ENCODE results near the gene NOS1AP.
"Not testable (repeated sequence)": the region's sequence is repeated elsewhere in the genome, so short reads cannot be mapped to it uniquely, and the experiment has no call there.

The NOS1AP gene

GRCh38 chr1:162056579-162056978 is 12.9 kb upstream of the NOS1AP start:
- no peak for DNase-seq (ENCODE audit: low read depth, low spot score)

GRCh38 chr1:162059721-162060120 is 9.8 kb upstream of the NOS1AP start:
- DNase-seq (ENCODE audit: low read depth, low spot score): no peak

- no peak for DNase-seq (ENCODE audit: low read depth, low spot score)
These were observed 9.2 kb upstream of the NOS1AP start for GRCh38 chr1:162060314-162060713.

GRCh38 chr1:162062542-162063015 is 6.9 kb upstream of the NOS1AP start:
- DNase-seq (ENCODE audit: low read depth, low spot score): peak; percentile 21

- DNase-seq (ENCODE audit: low read depth, low spot score): no peak
These were observed 4.5 kb upstream of the NOS1AP start for GRCh38 chr1:162065016-162065415.

GRCh38 chr1:162066836-162067235 is 2.7 kb upstream of the NOS1AP start:
- DNase-seq (ENCODE audit: low read depth, low spot score): not testable (repeated sequence)

- no peak for DNase-seq (ENCODE audit: low read depth, low spot score)
These were observed 2.0 kb upstream of the NOS1AP start for GRCh38 chr1:162067466-162067865.

GRCh38 chr1:162068301-162068700 is 1.2 kb upstream of the NOS1AP start:
- DNase-seq (ENCODE audit: low read depth, low spot score): no peak

GRCh38 chr1:162070094-162070748 is 730 bp downstream of the NOS1AP start:
- DNase-seq (ENCODE audit: low read depth, low spot score): peak; percentile 40

GRCh38 chr1:162070825-162071224 is 1.3 kb downstream of the NOS1AP start:
- peak; percentile 52 for DNase-seq (ENCODE audit: low read depth, low spot score)

- DNase-seq (ENCODE audit: low read depth, low spot score): no peak
These were observed 3.2 kb downstream of the NOS1AP start for GRCh38 chr1:162072740-162073139.

GRCh38 chr1:162074276-162075005 is 5.0 kb downstream of the NOS1AP start:
- DNase-seq (ENCODE audit: low read depth, low spot score): no peak

GRCh38 chr1:162075862-162076261 is 6.4 kb downstream of the NOS1AP start:
- DNase-seq (ENCODE audit: low read depth, low spot score): no peak

- no peak for DNase-seq (ENCODE audit: low read depth, low spot score)
These were observed 8.3 kb downstream of the NOS1AP start for GRCh38 chr1:162077648-162078299.

- DNase-seq (ENCODE audit: low read depth, low spot score): no peak
These were observed 9.5 kb downstream of the NOS1AP start for GRCh38 chr1:162079030-162079429.

- DNase-seq (ENCODE audit: low read depth, low spot score): no peak
These were observed 11.1 kb downstream of the NOS1AP start for GRCh38 chr1:162080472-162081015.

- no peak for DNase-seq (ENCODE audit: low read depth, low spot score)
These were observed 11.8 kb downstream of the NOS1AP start for GRCh38 chr1:162081316-162081715.

GRCh38 chr1:162082080-162082479 is 12.6 kb downstream of the NOS1AP start:
- not testable (repeated sequence) for DNase-seq (ENCODE audit: low read depth, low spot score)

- DNase-seq (ENCODE audit: low read depth, low spot score): no peak
These were observed 13.8 kb downstream of the NOS1AP start for GRCh38 chr1:162083273-162083672.

- DNase-seq (ENCODE audit: low read depth, low spot score): no peak
These were observed 16.5 kb downstream of the NOS1AP start for GRCh38 chr1:162085991-162086390.

GRCh38 chr1:162087111-162087510 is 17.6 kb downstream of the NOS1AP start:
- DNase-seq (ENCODE audit: low read depth, low spot score): no peak

GRCh38 chr1:162087574-162087973 is 18.1 kb downstream of the NOS1AP start:
- no peak for DNase-seq (ENCODE audit: low read depth, low spot score)
